HG02981 (cell line): ENCODE measurements around the gene KCNJ1.

Experiments
- ATAC-seq: cut with Tn5 transposase; IDR thresholded peaks from one replicate; pipeline ENCODE4 v1.9.1; 2021; ENCODE audit warnings: mild to moderate bottlenecking, moderate library complexity; ENCODE audit not compliant: unreplicated experiment

The KCNJ1 gene

GRCh38 chr11:128789497-128790150 is 77.5 kb downstream of the KCNJ1 start:
- no peak for ATAC-seq
